ENCODE measurements around the gene DIP2A. TPM values are rescaled to one million over a fixed set of nuclear protein-coding genes. Genes with fewer than 3 reads are reported as not detected.

DIP2A gene
- total RNA-seq (10 to 100 TPM; 27.0 to 40.3 (median 36.2) TPM), polyA plus RNA-seq (10 to 100 TPM; 20.5 to 21.3 TPM)
- long read RNA-seq, donor 1, partial matches to known transcripts, result 36 of 52 reads
- long read RNA-seq, donor 1, other reads (novel, unspliced or antisense), result 12 of 52 reads
- long read RNA-seq, donor 2, full-length matches to known transcripts, result 2 of 2 reads
- long read RNA-seq, donor 2, partial matches to known transcripts, result 0 of 2 reads
- long read RNA-seq, donor 2, other reads (novel, unspliced or antisense), result 0 of 2 reads
- long read RNA-seq, donor 3, full-length matches to known transcripts, result 7 of 38 reads
- long read RNA-seq, donor 3, partial matches to known transcripts, result 12 of 38 reads
- long read RNA-seq, donor 3, other reads (novel, unspliced or antisense), result 19 of 38 reads

DNA sequence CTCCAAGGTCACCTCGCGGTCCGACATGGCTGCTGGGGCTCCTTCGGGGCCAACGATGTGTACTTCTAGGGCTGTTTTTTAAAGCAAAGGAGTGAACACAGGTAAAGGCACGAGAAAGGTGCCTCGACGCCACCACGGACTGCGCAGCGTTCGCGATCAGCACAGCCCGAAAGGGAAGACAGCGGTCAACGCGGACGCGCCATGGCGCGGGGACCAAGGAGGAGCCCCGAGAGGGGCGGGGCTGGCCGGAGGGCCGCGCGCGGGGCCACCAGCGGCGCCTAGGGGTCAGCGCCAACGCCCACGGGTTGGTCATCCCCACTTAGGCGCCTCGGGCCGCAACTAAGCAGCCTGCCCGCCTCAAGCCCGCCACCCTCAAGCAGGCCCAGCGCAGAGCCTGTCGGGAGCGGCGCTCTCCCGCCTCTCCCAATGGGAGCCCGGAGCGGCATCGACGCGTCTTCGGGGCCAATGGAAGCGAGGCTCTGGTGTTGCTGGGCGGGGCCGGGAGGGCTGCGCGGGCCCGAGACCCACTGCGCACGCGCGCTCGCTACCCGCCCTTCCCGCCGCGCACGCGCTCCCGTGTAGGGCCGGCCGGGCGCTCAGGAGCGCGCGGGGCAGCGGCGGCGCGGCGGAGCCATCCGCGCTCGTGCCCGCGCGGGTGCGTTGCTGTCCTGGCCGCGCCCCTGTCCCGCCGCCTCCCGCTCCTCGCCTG is at the start of gene DIP2A:
TSS of gene DIP2A (plus strand) at position 577 of the 709 bp plus-strand sequence. CDS start 241 bp downstream, outside the sequence.
- no peaks in the 10 kb centered on the region for H3K36me3 ChIP-seq
- intact Hi-C loops (cut with DNase I), result no loop called here
- H3K27me3 ChIP-seq, result no peaks in the 10 kb centered on the region
- WGBS, 3 donors, result 0 to 1% (median 0%) methylated on average over 66 to 91 of the region's 91 CpGs
- peak within 1 kb of the TSS; percentile 92 for H3K4me3 ChIP-seq
- peaks cover 6% of the 10 kb centered on the region for H3K4me1 ChIP-seq (ENCODE audit: insufficient read depth)
- H3K9me3 ChIP-seq, result no peaks in the 10 kb centered on the region
- peak; percentile 94 to 96 (median 94) for DNase-seq
- H3K27ac ChIP-seq, result peak within 1 kb of the TSS; percentile 59 to 79
- TF ChIP-seq POLR2A (IDR thresholded peaks at IDR 0.05), result peak; percentile 56
- TF ChIP-seq, protein P1, sequence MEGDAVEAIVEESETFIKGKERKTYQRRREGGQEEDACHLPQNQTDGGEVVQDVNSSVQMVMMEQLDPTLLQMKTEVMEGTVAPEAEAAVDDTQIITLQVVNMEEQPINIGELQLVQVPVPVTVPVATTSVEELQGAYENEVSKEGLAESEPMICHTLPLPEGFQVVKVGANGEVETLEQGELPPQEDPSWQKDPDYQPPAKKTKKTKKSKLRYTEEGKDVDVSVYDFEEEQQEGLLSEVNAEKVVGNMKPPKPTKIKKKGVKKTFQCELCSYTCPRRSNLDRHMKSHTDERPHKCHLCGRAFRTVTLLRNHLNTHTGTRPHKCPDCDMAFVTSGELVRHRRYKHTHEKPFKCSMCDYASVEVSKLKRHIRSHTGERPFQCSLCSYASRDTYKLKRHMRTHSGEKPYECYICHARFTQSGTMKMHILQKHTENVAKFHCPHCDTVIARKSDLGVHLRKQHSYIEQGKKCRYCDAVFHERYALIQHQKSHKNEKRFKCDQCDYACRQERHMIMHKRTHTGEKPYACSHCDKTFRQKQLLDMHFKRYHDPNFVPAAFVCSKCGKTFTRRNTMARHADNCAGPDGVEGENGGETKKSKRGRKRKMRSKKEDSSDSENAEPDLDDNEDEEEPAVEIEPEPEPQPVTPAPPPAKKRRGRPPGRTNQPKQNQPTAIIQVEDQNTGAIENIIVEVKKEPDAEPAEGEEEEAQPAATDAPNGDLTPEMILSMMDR (IDR thresholded peaks at IDR 0.05), result no peak
- no peak for TF ChIP-seq EP300 (IDR thresholded peaks at IDR 0.05)

DNA sequence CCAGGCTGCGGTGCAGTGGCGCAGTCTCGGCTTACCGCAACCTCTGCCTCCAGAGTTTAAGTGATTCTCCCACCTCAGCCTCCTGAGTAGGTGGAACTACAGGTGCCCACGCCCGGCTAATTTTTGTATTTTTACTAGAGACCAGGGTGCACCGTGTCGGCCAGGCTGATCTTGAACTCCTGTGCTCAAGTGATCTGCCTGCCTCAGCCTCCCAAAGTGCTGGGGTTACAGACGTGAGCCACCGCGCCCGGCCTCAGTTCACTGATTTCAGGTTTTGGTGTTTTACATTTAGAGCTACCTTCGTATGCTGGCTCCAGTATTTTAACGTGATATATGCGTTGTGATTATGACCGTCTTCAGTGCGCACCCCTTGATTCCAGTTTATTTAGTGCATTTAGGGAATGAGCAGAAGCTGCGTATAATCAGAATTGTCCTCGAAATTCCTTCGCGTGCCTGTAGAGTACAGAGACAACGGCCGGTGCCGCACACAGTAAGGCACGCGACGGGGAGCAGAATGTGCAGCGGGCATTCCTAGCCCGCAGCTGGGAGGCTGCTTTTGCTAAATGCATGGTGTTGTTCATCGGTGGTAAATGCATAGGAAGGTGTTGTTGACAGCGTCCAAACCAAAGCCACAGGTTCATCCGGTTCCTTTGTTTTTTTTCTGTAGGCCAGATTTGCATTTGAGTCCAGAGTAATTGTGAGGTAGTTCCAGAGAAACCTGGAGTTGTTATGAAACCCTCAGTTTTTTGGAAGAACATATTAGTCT is 48.9 kb upstream of the DIP2A start:
- DNase-seq, result no peak
- intact Hi-C loops (cut with DNase I), result loop anchor here in 1 of 4 donors (10.0 kb wide), 1 partner anchor 55 kb away; no protein-coding TSS in a partner anchor
- Histone ChIP-seq H3K27me3 (no peaks in the 10 kb centered on the region), H3K27ac (no peak overlapping the region), H3K9me3 (no peaks in the 10 kb centered on the region), H3K4me1 (ENCODE audit: insufficient read depth) (no peaks in the 10 kb centered on the region), H3K36me3 (no peaks in the 10 kb centered on the region), H3K4me3 (no peak overlapping the region)
- 91 to 95% (median 94%) methylated on average over 32 of the region's 32 CpGs for WGBS, 3 donors
- no peak for TF ChIP-seq POLR2A (IDR thresholded peaks at IDR 0.05)
- TF ChIP-seq, protein P1 (IDR thresholded peaks at IDR 0.05), result no peak
- no peak for TF ChIP-seq EP300 (IDR thresholded peaks at IDR 0.05)

DNA sequence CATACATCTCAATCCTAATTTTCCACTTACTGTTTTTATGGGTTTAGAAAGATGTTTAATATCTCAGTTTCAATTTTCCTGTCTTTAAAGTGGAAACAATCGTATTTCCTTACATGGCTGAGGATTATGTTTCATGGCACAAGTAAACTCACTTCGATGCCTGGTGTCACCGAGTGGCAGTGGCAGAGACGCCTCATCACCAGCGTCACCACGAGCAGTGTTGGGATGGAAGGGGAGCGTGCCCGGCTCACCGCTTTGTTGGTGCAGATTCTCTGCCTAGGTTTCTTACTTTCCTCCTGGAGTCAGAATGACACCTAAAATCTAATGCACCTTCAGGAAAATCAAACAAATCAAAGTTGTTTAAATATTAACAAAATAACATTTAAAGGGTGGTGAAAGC is 48.2 kb upstream of the DIP2A start:
- WGBS, 3 donors, result 94 to 98% (median 97%) methylated on average over 9 of the region's 9 CpGs
- intact Hi-C loops (cut with DNase I), result loop anchor here in 1 of 4 donors (10.0 kb wide), 1 partner anchor 56 kb away; no protein-coding TSS in a partner anchor
- Histone ChIP-seq H3K9me3 (no peaks in the 10 kb centered on the region), H3K4me1 (ENCODE audit: insufficient read depth) (no peaks in the 10 kb centered on the region), H3K4me3 (no peak overlapping the region), H3K36me3 (no peaks in the 10 kb centered on the region), H3K27ac (no peak overlapping the region), H3K27me3 (no peaks in the 10 kb centered on the region)
- DNase-seq, result no peak
- TF ChIP-seq, protein P1 (IDR thresholded peaks at IDR 0.05), result no peak
- TF ChIP-seq EP300 (IDR thresholded peaks at IDR 0.05) (no peak), POLR2A (IDR thresholded peaks at IDR 0.05) (no peak)

DNA sequence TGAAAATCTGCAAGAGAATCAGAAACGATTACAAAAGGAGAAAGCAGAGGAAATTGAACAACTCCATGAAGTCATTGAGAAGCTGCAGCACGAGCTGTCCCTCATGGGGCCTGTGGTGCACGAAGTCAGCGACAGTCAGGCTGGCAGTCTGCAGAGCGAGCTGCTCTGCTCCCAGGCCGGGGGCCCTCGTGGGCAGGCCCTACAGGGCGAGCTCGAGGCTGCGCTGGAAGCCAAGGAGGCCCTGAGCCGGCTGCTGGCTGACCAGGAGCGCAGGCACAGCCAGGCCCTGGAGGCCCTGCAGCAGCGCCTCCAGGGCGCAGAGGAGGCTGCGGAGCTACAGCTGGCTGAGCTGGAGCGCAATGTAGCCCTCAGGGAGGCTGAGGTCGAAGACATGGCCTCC is 47.5 kb upstream of the DIP2A start:
- no peaks in the 10 kb centered on the region for H3K4me1 ChIP-seq (ENCODE audit: insufficient read depth)
- intact Hi-C loops (cut with DNase I), result loop anchor here in 1 of 4 donors (10.0 kb wide), 1 partner anchor 56 kb away; no protein-coding TSS in a partner anchor
- 89 to 90% (median 89%) methylated on average over 17 of the region's 17 CpGs for WGBS, 3 donors
- no peak overlapping the region for H3K27ac ChIP-seq
- no peak overlapping the region for H3K4me3 ChIP-seq
- no peaks in the 10 kb centered on the region for H3K36me3 ChIP-seq
- DNase-seq, result no peak
- H3K27me3 ChIP-seq, result no peaks in the 10 kb centered on the region
- H3K9me3 ChIP-seq, result no peaks in the 10 kb centered on the region
- no peak for TF ChIP-seq EP300 (IDR thresholded peaks at IDR 0.05)

Measured in ovary (tissue), 10 donors.